ENCODE results near the gene TTLL5.

- TF ChIP-seq CTCF (IDR thresholded peaks at IDR 0.05): no peak
- no peak for TF ChIP-seq POLR2A (IDR thresholded peaks at IDR 0.05)
- TF ChIP-seq POLR2AphosphoS5 (IDR thresholded peaks at IDR 0.05): no peak
These were observed 254.0 kb downstream of the TTLL5 start for GRCh38 chr14:75915045-75915444.
